ENCODE results near the gene POLR3C.

The POLR3C gene

DNA sequence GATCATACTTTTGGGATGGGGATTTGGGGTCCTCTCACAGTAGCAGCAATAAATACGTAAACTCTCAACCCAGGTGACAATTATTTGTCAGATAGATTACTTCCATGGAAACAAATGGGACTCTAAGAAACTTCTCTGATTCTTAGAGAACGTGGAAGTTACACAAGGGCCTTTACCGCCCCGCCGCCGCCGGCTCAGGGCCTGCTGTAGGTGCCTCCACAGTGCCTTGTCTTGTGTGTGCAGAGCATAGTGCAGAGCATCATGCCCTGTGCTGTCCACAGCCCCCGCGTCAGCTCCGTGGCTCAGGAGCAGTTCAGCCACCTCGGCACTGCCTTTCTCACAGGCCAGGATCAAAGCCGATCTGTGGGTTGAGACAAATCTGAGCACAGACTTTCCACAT, 50.6 kb downstream of the POLR3C start:
- DNase-seq: no peak

DNA sequence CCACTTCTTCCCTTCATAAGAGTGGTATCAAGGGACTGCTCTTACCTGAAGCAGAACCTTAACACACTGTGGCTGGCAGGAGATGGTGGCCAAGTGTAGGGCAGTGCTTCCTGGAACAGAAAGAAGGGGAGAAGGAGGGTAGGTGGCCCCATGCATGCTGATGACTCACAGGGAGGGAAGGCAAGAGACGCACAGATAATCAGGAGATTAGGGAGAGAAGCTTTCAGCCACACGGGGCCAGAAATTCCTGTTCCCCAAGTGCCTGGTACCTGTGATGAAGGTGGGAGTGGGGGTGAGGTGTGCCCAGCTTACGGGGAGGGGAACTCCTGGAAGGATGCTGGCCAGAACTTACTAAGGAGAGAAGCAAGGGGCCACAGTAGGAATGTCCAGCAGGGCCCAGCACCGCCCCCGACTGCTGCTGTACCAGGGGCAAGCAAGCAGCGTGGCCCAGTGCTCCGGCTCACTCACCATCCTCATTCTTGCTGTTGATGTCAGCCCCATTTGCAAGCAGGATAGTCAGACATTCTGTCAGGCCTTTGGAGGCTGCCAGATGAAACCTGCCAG, 54.0 kb downstream of the POLR3C start:
- no peak for DNase-seq

DNA sequence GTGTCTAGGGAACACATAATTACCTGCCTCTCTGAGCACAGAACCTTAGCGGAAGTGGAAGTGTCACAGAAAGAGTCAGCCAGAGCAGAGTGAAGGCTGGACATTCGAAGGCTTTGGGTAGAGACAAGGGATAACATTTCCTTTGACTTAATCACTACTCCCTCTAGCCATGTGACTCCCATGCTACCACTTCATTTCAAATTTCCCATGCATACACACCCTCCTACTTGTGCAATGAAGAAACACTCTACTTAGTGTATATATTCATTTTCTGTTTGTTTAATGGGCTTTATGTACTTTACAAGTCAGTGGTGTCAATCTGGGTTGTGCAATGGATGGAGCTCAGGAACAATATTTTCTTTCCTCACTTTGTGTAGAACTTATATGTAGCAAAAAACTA, 54.7 kb downstream of the POLR3C start:
- no peak for DNase-seq

DNA sequence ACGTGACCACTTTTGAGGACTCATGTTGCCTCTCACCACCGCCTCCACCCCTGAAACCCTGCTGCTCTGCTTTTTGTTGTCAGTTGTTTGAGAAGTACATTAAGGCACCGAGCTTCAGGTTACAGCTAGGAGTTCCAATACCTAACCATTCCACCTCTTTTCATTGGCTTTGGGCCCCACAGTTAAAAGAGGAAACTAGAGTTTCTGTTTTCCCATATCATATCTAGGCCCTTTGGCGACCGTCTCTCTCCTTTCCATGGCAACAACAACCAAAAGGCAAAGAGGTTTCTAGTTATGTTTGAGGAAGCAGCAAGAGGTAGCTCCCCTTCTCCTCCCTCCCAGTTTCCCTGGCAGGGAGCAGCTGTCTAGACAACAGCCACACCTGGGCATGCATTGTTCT, 55.8 kb downstream of the POLR3C start:
- DNase-seq: no peak

DNA sequence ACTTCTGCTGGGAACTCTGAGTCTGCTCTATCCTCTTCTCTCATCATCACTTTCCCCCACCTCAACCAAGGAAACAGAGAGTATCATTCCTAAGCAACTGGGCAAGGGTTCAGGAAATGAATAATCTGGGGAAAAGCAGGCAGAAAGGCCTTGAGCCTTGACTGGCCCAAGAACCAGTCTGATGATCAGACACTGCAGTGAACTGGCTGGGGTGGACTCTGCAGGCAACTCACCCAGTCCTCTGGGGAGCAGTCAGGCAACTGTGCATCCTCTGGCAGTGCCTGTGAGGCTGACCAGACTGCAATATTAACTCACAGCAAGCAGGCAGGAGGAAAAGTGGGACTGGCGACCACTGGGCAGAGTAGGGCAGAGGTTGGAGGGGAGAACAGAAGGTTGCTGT, 60.7 kb downstream of the POLR3C start:
- DNase-seq: no peak

DNA sequence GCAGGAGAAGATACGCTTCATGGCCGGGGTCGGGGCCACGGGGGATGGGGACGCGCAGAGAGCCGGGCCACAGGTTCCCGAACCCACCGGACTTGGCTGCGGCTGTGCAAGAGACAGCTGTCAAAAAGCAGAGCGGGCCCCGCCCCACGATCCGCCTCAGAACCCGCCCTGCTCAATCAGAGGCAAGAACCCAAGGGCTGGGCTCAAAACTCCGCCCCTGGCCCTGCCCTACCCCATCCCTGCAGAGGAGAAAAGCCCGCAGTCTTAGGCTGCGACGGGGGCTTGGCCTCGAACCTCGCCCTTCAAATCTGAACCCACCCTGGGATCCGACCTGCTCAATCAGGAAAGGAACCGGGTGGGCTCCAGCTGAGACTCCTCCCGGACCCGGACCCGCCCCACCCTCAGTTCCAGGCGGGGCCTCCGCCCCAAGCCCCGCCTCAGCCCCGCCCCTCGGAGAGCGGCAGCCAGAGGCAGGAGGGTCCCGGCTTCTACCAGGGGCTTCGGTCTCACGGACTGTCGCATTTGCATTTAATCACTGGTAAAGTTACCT, 61.8 kb downstream of the POLR3C start, which contains the start of gene ANKRD35:
Gene ANKRD35 (minus strand): TSS at position 129 of the 550 bp plus-strand sequence. CDS start 108 bp downstream, at position 21.
- peak; percentile 93 to 95 for DNase-seq

DNA sequence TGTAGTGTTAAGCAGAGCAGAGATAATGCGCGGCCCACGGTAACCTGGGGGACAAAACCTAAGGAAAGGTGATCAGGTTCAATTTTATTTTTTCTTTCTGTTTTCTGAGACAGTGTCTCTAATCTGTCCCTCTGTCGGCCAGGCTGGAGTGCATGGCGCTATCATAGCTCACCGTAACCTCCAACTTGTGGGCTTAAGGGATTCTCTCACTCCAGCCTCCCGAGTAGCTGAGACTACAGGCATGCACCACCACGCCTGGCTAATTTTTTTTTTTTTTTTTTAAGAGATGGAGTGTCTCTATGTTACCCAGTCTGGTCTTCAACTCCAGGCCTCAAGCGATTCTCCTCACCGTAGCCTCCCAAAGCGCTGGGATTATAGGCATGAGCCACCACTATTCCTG, 62.4 kb downstream of the POLR3C start:
- peak in 1 of 2 experiments; percentile 25 for DNase-seq

DNA sequence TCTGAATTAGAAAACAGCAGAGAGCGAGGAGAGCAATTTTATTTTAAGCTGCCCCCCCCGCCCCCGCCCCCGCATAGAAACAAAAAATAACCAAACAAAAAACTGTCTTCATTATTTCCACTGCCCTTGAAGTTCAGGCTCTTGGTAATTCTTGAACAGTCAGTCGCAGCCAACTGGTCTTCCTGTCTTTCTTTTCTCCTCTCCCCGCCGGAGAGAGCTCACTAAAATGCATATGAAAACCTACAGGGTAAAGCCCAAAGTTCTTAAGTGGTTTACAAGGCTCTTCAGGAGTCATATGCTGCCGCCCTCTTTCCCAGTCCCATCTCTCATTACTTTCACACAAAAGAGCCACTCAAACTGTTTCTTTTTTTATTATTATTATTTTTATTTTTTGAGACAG, 62.8 kb downstream of the POLR3C start:
- no peak for DNase-seq

DNA sequence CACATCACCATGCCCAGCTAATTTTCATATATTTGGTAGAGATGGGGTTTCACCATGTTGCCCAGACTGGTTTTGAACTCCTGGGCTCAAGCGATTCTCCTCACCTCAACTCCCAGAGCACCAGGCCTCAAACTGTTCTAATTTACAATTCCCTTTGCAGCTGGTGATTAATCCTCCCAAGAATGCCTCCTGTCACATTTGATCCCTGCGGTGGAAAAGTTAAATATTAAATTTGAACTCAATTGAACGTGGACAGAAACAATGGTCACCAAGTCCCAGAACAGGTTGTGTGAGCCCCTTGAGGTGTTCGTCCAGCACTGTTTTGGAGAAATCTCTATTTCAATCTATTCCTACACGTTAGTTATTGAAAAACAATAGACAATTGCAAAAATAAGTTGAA, 63.6 kb downstream of the POLR3C start:
- no peak for DNase-seq

DNA sequence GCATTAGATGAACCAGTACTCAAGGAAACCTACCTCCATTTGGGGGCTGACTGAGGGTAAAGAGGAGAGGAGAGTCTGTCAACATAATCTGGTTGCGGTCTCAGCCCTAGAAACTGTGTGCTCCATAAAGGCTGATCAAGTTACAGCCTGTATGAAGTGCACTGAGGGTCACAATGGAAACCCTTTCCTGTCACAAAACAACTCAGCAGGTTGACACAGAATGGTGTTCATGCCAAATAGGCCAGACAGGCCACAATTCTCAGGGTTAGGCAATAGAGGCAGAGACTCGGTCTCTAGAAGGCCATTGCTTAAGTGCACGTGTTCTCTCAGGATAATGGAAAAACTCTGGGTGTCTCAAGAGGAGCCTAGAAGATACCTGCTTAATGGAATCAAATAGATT, 65.7 kb downstream of the POLR3C start:
- no peak for DNase-seq

DNA sequence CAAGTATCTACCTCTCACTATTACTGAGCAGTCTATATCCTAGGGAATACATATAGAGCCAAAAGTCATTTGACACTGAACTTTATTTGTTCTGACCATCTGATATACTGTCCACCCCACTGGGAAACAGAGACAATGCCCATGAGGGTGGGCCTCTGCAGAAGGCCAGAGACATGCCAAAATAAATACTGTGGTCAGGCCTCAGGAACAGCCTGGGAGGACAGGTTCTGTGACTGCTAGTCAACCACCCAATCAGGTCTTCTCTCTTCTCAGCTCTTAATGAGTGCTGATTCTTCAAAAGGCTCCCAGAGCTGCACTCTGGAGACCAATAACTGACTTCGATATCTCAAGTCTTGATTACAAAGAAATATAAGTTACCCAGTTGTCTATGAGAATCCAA, 67.1 kb downstream of the POLR3C start:
- no peak for DNase-seq

DNA sequence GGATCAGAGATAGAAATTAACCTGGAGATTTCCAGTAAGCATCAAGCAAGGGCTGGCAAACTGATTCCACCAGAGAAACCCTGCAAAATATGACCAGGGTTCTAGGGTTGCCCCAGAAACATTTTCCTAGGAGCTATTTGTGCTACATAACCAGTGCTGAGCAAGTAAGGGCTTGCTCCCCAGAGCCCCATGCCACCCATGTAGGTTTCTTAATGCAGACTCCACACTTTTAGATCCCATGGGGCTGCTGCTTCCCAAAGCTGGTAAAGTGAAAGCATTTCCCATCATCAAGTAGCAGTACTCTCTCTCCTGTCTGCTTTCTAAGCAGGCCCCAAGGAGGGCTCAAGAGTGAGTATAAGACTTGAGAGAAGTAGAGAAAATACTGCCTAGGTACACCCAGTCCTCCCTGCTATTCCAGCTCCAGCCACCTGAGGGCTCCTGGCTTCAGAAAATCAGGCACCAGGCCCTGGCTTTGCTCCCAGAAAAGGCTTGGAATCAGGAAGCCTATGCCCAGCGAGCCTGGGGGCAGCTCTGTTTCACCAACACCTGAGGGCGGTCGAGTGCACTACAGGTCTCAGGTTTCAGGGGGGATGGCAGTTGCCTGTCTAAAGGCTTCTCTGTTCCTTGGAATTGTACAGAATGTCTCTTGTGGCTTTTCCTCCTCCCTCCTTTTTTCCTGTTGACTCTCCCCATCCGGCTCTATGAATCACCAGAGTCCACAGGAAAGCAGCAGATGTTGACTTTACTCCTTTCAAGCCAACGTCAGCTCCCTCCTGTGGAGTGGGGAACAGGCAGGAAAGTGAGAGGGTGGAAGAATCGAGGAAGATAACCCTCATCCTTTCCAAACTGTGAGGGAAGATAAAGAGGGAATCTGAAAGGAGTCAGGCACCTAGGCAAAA, 67.8 kb downstream of the POLR3C start:
- DNase-seq: peak; percentile 72 to 74

DNA sequence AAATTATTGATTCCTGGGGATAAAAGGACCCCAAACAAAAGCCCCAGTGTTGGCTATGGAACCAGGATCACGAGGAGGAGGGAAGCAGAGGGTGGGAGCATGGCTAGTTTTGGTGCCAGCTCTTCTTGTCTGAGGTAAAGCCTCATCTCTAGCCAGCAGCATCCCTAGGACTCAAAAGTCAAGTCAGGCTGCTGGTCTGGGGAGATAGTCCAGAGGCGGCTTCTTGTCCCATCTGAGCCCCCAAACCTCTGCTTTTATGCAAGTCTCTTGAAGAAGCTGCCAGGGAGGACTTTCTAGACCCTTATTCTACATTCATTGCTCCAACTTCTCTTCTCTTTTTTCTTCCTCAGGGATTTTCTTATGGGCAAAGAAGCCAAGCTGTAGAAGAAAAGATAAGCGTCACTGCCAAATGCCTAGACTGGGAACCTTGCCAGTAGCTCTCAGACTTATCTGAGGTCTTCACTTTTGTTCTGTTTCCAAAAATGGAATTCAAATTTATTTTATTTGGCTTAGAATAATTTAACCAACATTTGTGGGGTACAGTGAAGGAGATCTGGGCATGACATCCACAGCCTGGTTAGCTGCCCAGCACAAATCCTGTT, 68.6 kb downstream of the POLR3C start:
- DNase-seq: no peak

DNA sequence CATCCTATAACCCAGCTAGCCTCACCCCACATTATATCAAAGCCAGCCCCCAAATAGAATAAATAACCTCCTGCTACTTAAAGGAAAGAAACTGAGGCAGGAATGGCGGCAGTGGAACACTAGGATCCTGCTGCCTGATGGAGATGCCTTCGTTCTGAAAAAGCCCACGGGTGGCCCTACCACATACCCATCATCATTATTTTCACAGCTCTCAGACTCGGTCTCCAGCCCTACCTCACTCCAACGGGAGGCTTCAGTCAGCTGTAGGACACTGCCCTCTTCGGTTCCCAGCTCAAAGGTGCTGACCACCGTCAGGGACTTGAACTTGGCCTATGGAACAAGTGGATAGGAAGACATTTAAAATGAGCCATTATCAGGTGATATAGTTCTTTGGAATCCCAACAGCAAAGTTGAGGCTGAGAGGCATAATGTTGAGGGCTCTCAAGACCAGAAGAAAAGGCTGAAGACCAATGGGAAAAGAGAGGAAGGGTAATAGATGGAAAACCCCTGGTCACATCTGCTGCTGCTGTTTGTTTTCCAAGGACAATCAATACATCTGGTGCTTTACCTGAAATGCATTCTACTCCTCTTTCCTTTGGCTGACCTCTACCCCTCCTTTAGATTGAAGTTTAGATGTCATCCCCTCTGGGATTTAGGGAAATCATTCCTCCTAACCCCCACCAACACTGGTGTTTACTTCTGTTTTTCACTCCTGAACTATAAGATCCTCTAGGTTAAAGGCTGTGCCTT, 69.5 kb downstream of the POLR3C start:
- no peak for DNase-seq

Measured in activated T-cell treated with anti-CD3 and anti-CD28 coated beads, Interleukin-2, amount 50 U/mL, for 48 hours (primary cell).